C4-2B (cell line): Measurements from ENCODE around the gene HMGN2.

Experiments used
- CTCF ChIP-seq: fragments of 450-650 bp; conservative IDR thresholded peaks from 2 replicates; pipeline ENCODE4 v1.5.1; 2017; ENCODE audit warnings: mild to moderate bottlenecking
- ZFX ChIP-seq: fragments of 450-650 bp; IDR thresholded peaks from 2 replicates; pipeline ENCODE4 v1.6.1; 2017

GRCh38 chr1:26452459-26453183 is 19.6 kb upstream of the HMGN2 start:
- TF ChIP-seq CTCF (no peak), ZFX (no peak)
